Liver (tissue), 9 donors: ENCODE data around the gene ZFAND2B. TPM values are rescaled to one million over a fixed set of nuclear protein-coding genes. Genes with fewer than 3 reads are reported as not detected.

Experiments used
- DNase-seq: peaks from one replicate; pipeline ENCODE4 v3.0.0-alpha.2; 2017; ENCODE audit warnings: low spot score
- H3K27ac ChIP-seq, 2 donors: one replicate each; pipeline ENCODE4 v1.7.0; 2013; ENCODE audit warnings: inconsistent platforms in 2 of 2, low read length in 2 of 2, control low read depth in 1 of 2, low read depth in 1 of 2, mild to moderate bottlenecking in 1 of 2
- H3K27me3 ChIP-seq, 4 donors: one replicate each; pipeline versions ENCODE4 v1.6.1 to v1.7.0; 2013; ENCODE audit warnings: low read length in 3 of 4, inconsistent platforms in 1 of 4, mild to moderate bottlenecking in 1 of 4, moderate library complexity in 1 of 4; ENCODE audit not compliant: control insufficient read depth in 4 of 4, insufficient read depth in 4 of 4
- H3K36me3 ChIP-seq, 4 donors: one replicate each; pipeline versions ENCODE4 v1.6.1 to v1.7.0; 2013; ENCODE audit warnings: low read length in 3 of 4, mild to moderate bottlenecking in 3 of 4, low read depth in 1 of 4, moderate library complexity in 1 of 4; ENCODE audit not compliant: control insufficient read depth in 4 of 4, insufficient read depth in 3 of 4
- H3K4me1 ChIP-seq, 4 donors: one replicate each; pipeline versions ENCODE4 v1.6.1 to v1.7.0; 2013; ENCODE audit warnings: low read length in 3 of 4, mild to moderate bottlenecking in 3 of 4, moderate library complexity in 1 of 4; ENCODE audit not compliant: control insufficient read depth in 4 of 4, insufficient read depth in 4 of 4
- H3K4me3 ChIP-seq, 3 donors: one replicate each; pipeline versions ENCODE4 v1.6.1 to v1.7.0; 2013; ENCODE audit warnings: low read length in 3 of 3, control low read depth in 1 of 3, low read depth in 1 of 3, mild to moderate bottlenecking in 1 of 3
- H3K9ac ChIP-seq, 2 donors: one replicate each; pipeline ENCODE4 v1.7.0; 2013; ENCODE audit warnings: low read length in 2 of 2, mild to moderate bottlenecking in 2 of 2, moderate library complexity in 2 of 2, control low read depth in 1 of 2, low read depth in 1 of 2
- H3K9me3 ChIP-seq, 4 donors: one replicate each; pipeline versions ENCODE4 v1.6.1 to v1.7.0; 2013; ENCODE audit warnings: low read length in 3 of 4; ENCODE audit not compliant: control insufficient read depth in 4 of 4
- ATF3 ChIP-seq: IDR thresholded peaks from 2 replicates; pipeline ENCODE4 v1.6.1; 2016; ENCODE audit warnings: antibody characterized with exemption
- CTCF ChIP-seq: fragments of 150-350 bp; IDR thresholded peaks from 2 replicates; pipeline ENCODE4 v1.5.1; 2017; ENCODE audit warnings: improper control_type of control experiment, low read depth, low read length; ENCODE audit not compliant: missing input control
- FOXA1 ChIP-seq: IDR thresholded peaks from 2 replicates; pipeline ENCODE4 v1.6.1; 2016; ENCODE audit warnings: antibody characterized with exemption
- FOXA2 ChIP-seq: IDR thresholded peaks from 2 replicates; pipeline ENCODE4 v1.6.1; 2016; ENCODE audit warnings: antibody characterized with exemption
- GABPA ChIP-seq, 2 donors: IDR thresholded peaks in 1 of 2; conservative IDR thresholded peaks in 1 of 2; 2 replicates each; pipeline ENCODE4 v1.6.1; 2016; ENCODE audit warnings: antibody characterized with exemption in 2 of 2, mild to moderate bottlenecking in 1 of 2, moderate library complexity in 1 of 2
- HNF4G ChIP-seq: IDR thresholded peaks from 2 replicates; pipeline ENCODE4 v1.6.1; 2016; ENCODE audit warnings: antibody characterized with exemption
- JUND ChIP-seq, 2 donors: IDR thresholded peaks; 2 replicates each; pipeline ENCODE4 v1.6.1; 2016; ENCODE audit warnings: antibody characterized with exemption in 2 of 2
- MAX ChIP-seq: IDR thresholded peaks from 2 replicates; pipeline ENCODE4 v1.6.1; 2016; ENCODE audit warnings: antibody characterized with exemption
- NR2F2 ChIP-seq: IDR thresholded peaks from 2 replicates; pipeline ENCODE4 v1.6.1; 2016; ENCODE audit warnings: antibody characterized with exemption
- RAD21 ChIP-seq, 2 donors: IDR thresholded peaks; 2 replicates each; pipeline ENCODE4 v1.6.1; 2016; ENCODE audit warnings: antibody characterized with exemption in 2 of 2, mild to moderate bottlenecking in 2 of 2
- REST ChIP-seq: IDR thresholded peaks from 2 replicates; pipeline ENCODE4 v1.6.1; 2016; ENCODE audit warnings: antibody characterized with exemption, mild to moderate bottlenecking
- RXRA ChIP-seq, 2 donors: IDR thresholded peaks; 2 replicates each; pipeline ENCODE4 v1.6.1; 2017 to 2018; ENCODE audit warnings: antibody characterized with exemption in 2 of 2, mild to moderate bottlenecking in 1 of 2
- SP1 ChIP-seq: IDR thresholded peaks from 2 replicates; pipeline ENCODE4 v1.6.1; 2018; ENCODE audit warnings: antibody characterized with exemption, mild to moderate bottlenecking
- TAF1 ChIP-seq: conservative IDR thresholded peaks from 2 replicates; pipeline ENCODE4 v1.6.1; 2016; ENCODE audit warnings: antibody characterized with exemption, mild to moderate bottlenecking
- YY1 ChIP-seq: IDR thresholded peaks from 2 replicates; pipeline ENCODE4 v1.6.1; 2016; ENCODE audit warnings: antibody characterized with exemption, mild to moderate bottlenecking
- ZBTB33 ChIP-seq: IDR thresholded peaks from 2 replicates; pipeline ENCODE4 v1.6.1; 2016; ENCODE audit warnings: antibody characterized with exemption
- WGBS: extraction: QIAGEN DNeasy Blood & Tissue Kit; methylation state at CpG from one replicate; pipeline ENCODE4 v1.1.7; 2013; 5-methylcytosine and 5-hydroxymethylcytosine counted together
- polyA plus RNA-seq, 2 donors: library from polyadenylated mRNA; stranded (reverse) in 1 of 2; unstranded in 1 of 2; fragments of 200-250 nt in 1 of 2; fragments of >200 nt in 1 of 2; fragmentation: Nextera tagmentation in 1 of 2; extraction: Ambion mirVana in 1 of 2; gene quantifications; one replicate each; pipeline versions ENCODE4 v1.2.1 to v1.2.3, GENCODE V29; 2013 to 2015
- total RNA-seq, 2 donors: library from RNA; depleted of rRNA; stranded (reverse); fragments of >200 nt; gene quantifications; one replicate each; pipeline ENCODE4 v1.2.3, GENCODE V29; 2014
- donor health status: healthy.
- donor health status: healthy.
- donor health status: healthy.
- donor health status: healthy.
- donor health status: healthy.

The ZFAND2B gene
- total and polyA plus RNA-seq, 4 donors: 19.6 to 53.8 (median 25.8) TPM

GRCh38 chr2:219197388-219197787, 9.2 kb upstream of the ZFAND2B start:
- Histone ChIP-seq H3K4me1 (no peaks in the 10 kb centered on the region), H3K27me3 (no peaks in the 10 kb centered on the region), H3K9me3 (no peaks in the 10 kb centered on the region), H3K36me3 (no peaks in the 10 kb centered on the region), H3K4me3 (no peak overlapping the region), H3K9ac (no peak overlapping the region), H3K27ac (no peak overlapping the region)
- DNase-seq: no peak
- 97% methylated on average over 1 of the region's 1 CpG for WGBS
- TF ChIP-seq FOXA1: no peak

GRCh38 chr2:219198974-219199373, 7.6 kb upstream of the ZFAND2B start:
- no peaks in the 10 kb centered on the region for H3K36me3 ChIP-seq
- H3K4me1 ChIP-seq: no peaks in the 10 kb centered on the region
- no peak for DNase-seq
- 90% methylated on average over 5 of the region's 5 CpGs for WGBS
- H3K9me3 ChIP-seq: no peaks in the 10 kb centered on the region
- H3K27me3 ChIP-seq: no peaks in the 10 kb centered on the region
- H3K9ac ChIP-seq: no peak overlapping the region
- TF ChIP-seq REST: no peak
- no peak for TF ChIP-seq FOXA2
- no peak for TF ChIP-seq GABPA (IDR thresholded peaks at IDR 0.05 in 1 of 2, conservative IDR thresholded peaks at IDR 0.05 in 1 of 2)
- TF ChIP-seq ATF3: no peak
- TF ChIP-seq CTCF: no peak
- no peak for TF ChIP-seq FOXA1
- no peak for TF ChIP-seq YY1
- no peak for TF ChIP-seq JUND (IDR thresholded peaks at IDR 0.05)
- no peak for TF ChIP-seq MAX
- no peak for TF ChIP-seq ZBTB33
- no peak for TF ChIP-seq RAD21 (IDR thresholded peaks at IDR 0.05)
- TF ChIP-seq NR2F2: no peak
- TF ChIP-seq TAF1: no peak
- no peak for TF ChIP-seq RXRA (IDR thresholded peaks at IDR 0.05)
- no peak for TF ChIP-seq HNF4G
- TF ChIP-seq SP1: no peak
- H3K4me3 ChIP-seq: no peak overlapping the region
- H3K27ac ChIP-seq: no peak overlapping the region
